GM18502 (cell line): ENCODE data around the gene STK24.
A peak's percentile ranks its signal among the peaks of the same experiment; 100 is the strongest.

Experiments
- ATAC-seq: cut with Tn5 transposase; IDR thresholded peaks from one replicate; pipeline ENCODE4 v1.9.1; 2021; ENCODE audit warnings: mild to moderate bottlenecking; ENCODE audit not compliant: unreplicated experiment, poor library complexity

STK24 gene

GRCh38 chr13:98459721-98460370, 117.1 kb downstream of the STK24 start:
- no peak for ATAC-seq

GRCh38 chr13:98459171-98459681, 117.7 kb downstream of the STK24 start:
- no peak for ATAC-seq

GRCh38 chr13:98458431-98458830, 118.5 kb downstream of the STK24 start:
- no peak for ATAC-seq

- ATAC-seq, result no peak
These were observed 119.9 kb downstream of the STK24 start for GRCh38 chr13:98457053-98457452.

- no peak for ATAC-seq
These were observed 120.5 kb downstream of the STK24 start for GRCh38 chr13:98456413-98456845.

- ATAC-seq, result no peak
These were observed 122.5 kb downstream of the STK24 start for GRCh38 chr13:98454389-98454881.

- ATAC-seq, result no peak
These were observed 123.8 kb downstream of the STK24 start for GRCh38 chr13:98452851-98453843.

GRCh38 chr13:98451676-98452470, 125.0 kb downstream of the STK24 start:
- no peak for ATAC-seq

- ATAC-seq, result no peak
These were observed 126.3 kb downstream of the STK24 start for GRCh38 chr13:98450539-98451111.

GRCh38 chr13:98450026-98450425, 126.9 kb downstream of the STK24 start:
- no peak for ATAC-seq

GRCh38 chr13:98449273-98449672, 127.6 kb downstream of the STK24 start:
- no peak for ATAC-seq

GRCh38 chr13:98448642-98448928, 128.3 kb downstream of the STK24 start:
- no peak for ATAC-seq

- no peak for ATAC-seq
These were observed 128.8 kb downstream of the STK24 start for GRCh38 chr13:98447881-98448641.

GRCh38 chr13:98447130-98447529, 129.8 kb downstream of the STK24 start:
- ATAC-seq, result no peak

- ATAC-seq, result no peak
These were observed 130.7 kb downstream of the STK24 start for GRCh38 chr13:98446234-98446621.

- peak; percentile 96 for ATAC-seq
These were observed 131.3 kb downstream of the STK24 start for GRCh38 chr13:98445340-98446233.

- ATAC-seq, result no peak
These were observed 132.5 kb downstream of the STK24 start for GRCh38 chr13:98444381-98444780.

GRCh38 chr13:98443800-98444325, 133.0 kb downstream of the STK24 start:
- no peak for ATAC-seq
